ENCODE data around the gene RNF113B. TPM values are rescaled to one million over a fixed set of nuclear protein-coding genes. Genes with fewer than 3 reads are reported as not detected.

RNF113B gene
- total and polyA plus RNA-seq, 2 experiments from 2014 or later: 0.94 TPM; not detected in 1

DNA sequence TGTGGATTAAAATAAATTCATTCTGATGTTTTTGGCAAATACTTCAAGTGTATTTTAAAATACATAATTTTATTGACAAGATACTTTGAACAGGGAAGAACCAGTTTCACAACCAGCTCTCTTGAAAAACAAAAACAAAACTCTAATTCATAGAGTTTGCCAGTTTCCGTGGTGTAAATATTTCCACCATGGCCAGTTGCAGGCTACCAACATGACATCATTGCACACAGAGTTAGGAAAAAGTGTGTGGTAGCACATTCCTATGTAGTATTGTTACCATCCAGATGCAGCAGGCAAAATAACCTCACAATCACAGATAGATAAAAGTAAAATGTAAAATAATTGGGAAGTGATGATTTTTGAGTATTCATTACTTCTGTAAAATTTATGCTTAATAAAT is 7.7 kb upstream of the RNF113B start:
- 94% methylated on average over 1 of the region's 1 CpG for WGBS (ENCODE audit: low lambda C conversion rate, missing lambda C conversion rate)
- no peaks in the 10 kb centered on the region for H3K36me3 ChIP-seq (replicated peaks; ENCODE audit: insufficient read depth, low read depth)

GRCh38 chr13:98182589-98182988 is 5.5 kb upstream of the RNF113B start:
- Histone ChIP-seq H3K27ac (no peak overlapping the region), H2AFZ (no peak overlapping the region), H3K9me3 (ENCODE audit: low read depth) (no peaks in the 10 kb centered on the region), H3K36me3 (replicated peaks; ENCODE audit: insufficient read depth, low read depth) (no peaks in the 10 kb centered on the region), H3K27me3 (no peaks in the 10 kb centered on the region), H3K79me2 (peaks cover 98% of the 10 kb centered on the region), H4K20me1 (ENCODE audit: insufficient read depth, poor library complexity, severe bottlenecking) (peaks cover 11% of the 10 kb centered on the region), H3K9me2 (replicated peaks; ENCODE audit: insufficient read depth) (no peaks in the 10 kb centered on the region), H3K4me1 (ENCODE audit: insufficient read depth) (no peaks in the 10 kb centered on the region), H3K4me3 (no peak overlapping the region), H3K4me2 (no peak overlapping the region)
- whole genome bisulfite sequencing (ENCODE audit: low lambda C conversion rate, missing lambda C conversion rate): 98% methylated on average over 3 of the region's 3 CpGs
- no peak for DNase-seq (ENCODE audit: low spot score)
- no peak for TF ChIP-seq EZH2 (IDR thresholded peaks at IDR 0.05; ENCODE audit: borderline replicate concordance)
- no peak for TF ChIP-seq EZH2phosphoT487 (IDR thresholded peaks at IDR 0.05; ENCODE audit: low read depth, severe bottlenecking, unreplicated experiment)
- no peak for TF ChIP-seq CTCF (IDR thresholded peaks at IDR 0.05; ENCODE audit: poor library complexity)

More for the DNA sequence above, 7.7 kb upstream of the RNF113B start:
- H3K9me2 ChIP-seq (replicated peaks; ENCODE audit: insufficient read depth): no peaks in the 10 kb centered on the region
- DNase-seq (ENCODE audit: low spot score): no peak
- H3K4me1 ChIP-seq (ENCODE audit: insufficient read depth): peaks cover 3% of the 10 kb centered on the region
- no peak overlapping the region for H2AFZ ChIP-seq
- no peak overlapping the region for H3K4me2 ChIP-seq
- peaks cover 98% of the 10 kb centered on the region for H3K79me2 ChIP-seq
- H3K4me3 ChIP-seq: no peak overlapping the region
- no peaks in the 10 kb centered on the region for H3K9me3 ChIP-seq (ENCODE audit: low read depth)
- H4K20me1 ChIP-seq (ENCODE audit: insufficient read depth, poor library complexity, severe bottlenecking): peaks cover 15% of the 10 kb centered on the region
- no peaks in the 10 kb centered on the region for H3K27me3 ChIP-seq
- no peak overlapping the region for H3K27ac ChIP-seq
- TF ChIP-seq CTCF (IDR thresholded peaks at IDR 0.05; ENCODE audit: poor library complexity): no peak
- no peak for TF ChIP-seq EZH2 (IDR thresholded peaks at IDR 0.05; ENCODE audit: borderline replicate concordance)
- no peak for TF ChIP-seq EZH2phosphoT487 (IDR thresholded peaks at IDR 0.05; ENCODE audit: low read depth, severe bottlenecking, unreplicated experiment)

DNA sequence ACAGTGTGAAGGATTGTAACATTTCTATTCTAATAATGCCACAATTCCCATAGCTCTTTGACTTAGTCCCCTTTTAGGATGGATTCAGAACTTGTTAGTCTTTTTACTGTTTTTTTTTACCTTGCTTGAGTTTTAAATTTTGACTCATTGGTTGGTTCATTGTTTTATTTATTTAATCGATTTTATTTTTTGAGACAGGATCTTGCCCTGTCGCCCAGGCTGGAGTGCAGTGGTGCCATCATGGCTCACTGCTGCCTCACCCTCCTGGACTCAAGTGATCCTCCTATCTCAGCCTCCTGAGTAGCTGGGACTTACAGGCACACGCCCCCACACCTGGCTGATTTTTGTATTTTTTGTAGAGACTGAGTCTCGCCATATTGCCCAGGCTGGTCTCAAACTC is 5.1 kb upstream of the RNF113B start:
- Histone ChIP-seq H3K9me2 (replicated peaks; ENCODE audit: insufficient read depth) (no peaks in the 10 kb centered on the region), H4K20me1 (ENCODE audit: insufficient read depth, poor library complexity, severe bottlenecking) (peaks cover 7% of the 10 kb centered on the region), H3K79me2 (peaks cover 98% of the 10 kb centered on the region)

More for the DNA sequence above, 5.1 kb upstream of the RNF113B start:
- Histone ChIP-seq H3K4me1 (ENCODE audit: insufficient read depth) (no peaks in the 10 kb centered on the region), H3K4me3 (no peak overlapping the region), H2AFZ (no peak overlapping the region), H3K27me3 (no peaks in the 10 kb centered on the region), H3K4me2 (no peak overlapping the region), H3K9me3 (ENCODE audit: low read depth) (no peaks in the 10 kb centered on the region), H3K27ac (no peak overlapping the region), H3K36me3 (replicated peaks; ENCODE audit: insufficient read depth, low read depth) (no peaks in the 10 kb centered on the region)
- 99% methylated on average over 4 of the region's 4 CpGs for WGBS (ENCODE audit: low lambda C conversion rate, missing lambda C conversion rate)
- DNase-seq (ENCODE audit: low spot score): no peak
- TF ChIP-seq EZH2phosphoT487 (IDR thresholded peaks at IDR 0.05; ENCODE audit: low read depth, severe bottlenecking, unreplicated experiment): no peak
- no peak for TF ChIP-seq EZH2 (IDR thresholded peaks at IDR 0.05; ENCODE audit: borderline replicate concordance)
- no peak for TF ChIP-seq CTCF (IDR thresholded peaks at IDR 0.05; ENCODE audit: poor library complexity)
